Measurements from ENCODE around the gene CNMD. TPM values are rescaled to one million over a fixed set of nuclear protein-coding genes. Genes with fewer than 3 reads are reported as not detected.
"Not testable (repeated sequence)": the region's sequence is repeated elsewhere in the genome, so short reads cannot be mapped to it uniquely, and the experiment has no call there.

CNMD gene
- total RNA-seq, 1 experiment from 2014 or later = 42.6 TPM

- peaks cover 3% of the 10 kb centered on the region; the same call in 1 of the 2 replicates for H3K27me3 ChIP-seq (ENCODE audit: control insufficient read depth, insufficient read depth, low read length)
- DNase-seq = no peak
- H3K4me3 ChIP-seq (ENCODE audit: insufficient read depth, low read depth, low read length) = no peak overlapping the region
- peaks cover 8% of the 10 kb centered on the region for H3K36me3 ChIP-seq (replicated peaks; ENCODE audit: control insufficient read depth, insufficient read depth, low read length)
Measured at GRCh38 chr13:52734075-52734623, 5.5 kb downstream of the CNMD start.

GRCh38 chr13:52726258-52726657 lies 13.4 kb downstream of the CNMD start:
- DNase-seq = no peak
- Histone ChIP-seq H3K27me3 (ENCODE audit: control insufficient read depth, insufficient read depth, low read length) (no peaks in the 10 kb centered on the region), H3K4me3 (ENCODE audit: insufficient read depth, low read depth, low read length) (no peak overlapping the region), H3K36me3 (replicated peaks; ENCODE audit: control insufficient read depth, insufficient read depth, low read length) (peaks cover 8% of the 10 kb centered on the region)

- Histone ChIP-seq H3K27me3 (ENCODE audit: control insufficient read depth, insufficient read depth, low read length) (no peaks in the 10 kb centered on the region), H3K36me3 (replicated peaks; ENCODE audit: control insufficient read depth, insufficient read depth, low read length) (peaks cover 4% of the 10 kb centered on the region), H3K4me3 (ENCODE audit: insufficient read depth, low read depth, low read length) (no peak overlapping the region)
- no peak for DNase-seq
Measured at GRCh38 chr13:52725302-52725701, 14.3 kb downstream of the CNMD start.

- Histone ChIP-seq H3K4me3 (ENCODE audit: insufficient read depth, low read depth, low read length) (no peak overlapping the region), H3K27me3 (ENCODE audit: control insufficient read depth, insufficient read depth, low read length) (no peaks in the 10 kb centered on the region), H3K36me3 (replicated peaks; ENCODE audit: control insufficient read depth, insufficient read depth, low read length) (peaks cover 4% of the 10 kb centered on the region)
- no peak for DNase-seq
Measured at GRCh38 chr13:52723181-52723580, 16.4 kb downstream of the CNMD start.

GRCh38 chr13:52721356-52721755 lies 18.3 kb downstream of the CNMD start:
- H3K27me3 ChIP-seq (ENCODE audit: control insufficient read depth, insufficient read depth, low read length) = not testable (repeated sequence)

GRCh38 chr13:52720904-52721303 lies 18.7 kb downstream of the CNMD start:
- DNase-seq; H3K4me3 ChIP-seq (ENCODE audit: insufficient read depth, low read depth, low read length); H3K36me3 ChIP-seq (replicated peaks; ENCODE audit: control insufficient read depth, insufficient read depth, low read length); H3K27me3 ChIP-seq (ENCODE audit: control insufficient read depth, insufficient read depth, low read length): not testable (repeated sequence)

More at GRCh38 chr13:52721356-52721755, 18.3 kb downstream of the CNMD start:
- not testable (repeated sequence) for H3K4me3 ChIP-seq (ENCODE audit: insufficient read depth, low read depth, low read length); DNase-seq; H3K36me3 ChIP-seq (replicated peaks; ENCODE audit: control insufficient read depth, insufficient read depth, low read length)

- H3K27me3 ChIP-seq (ENCODE audit: control insufficient read depth, insufficient read depth, low read length) = no peaks in the 10 kb centered on the region
- no peak overlapping the region for H3K4me3 ChIP-seq (ENCODE audit: insufficient read depth, low read depth, low read length)
- H3K36me3 ChIP-seq (replicated peaks; ENCODE audit: control insufficient read depth, insufficient read depth, low read length) = peaks cover 3% of the 10 kb centered on the region; the same call in 1 of the 2 replicates
- DNase-seq = no peak
Measured at GRCh38 chr13:52713894-52714293, 25.7 kb downstream of the CNMD start.

GRCh38 chr13:52712385-52712784 lies 27.2 kb downstream of the CNMD start:
- Histone ChIP-seq H3K36me3 (replicated peaks; ENCODE audit: control insufficient read depth, insufficient read depth, low read length) (peaks cover 3% of the 10 kb centered on the region; the same call in 1 of the 2 replicates), H3K27me3 (ENCODE audit: control insufficient read depth, insufficient read depth, low read length) (no peaks in the 10 kb centered on the region), H3K4me3 (ENCODE audit: insufficient read depth, low read depth, low read length) (no peak overlapping the region)
- no peak for DNase-seq

GRCh38 chr13:52711286-52711685 lies 28.3 kb downstream of the CNMD start:
- Histone ChIP-seq H3K36me3 (replicated peaks; ENCODE audit: control insufficient read depth, insufficient read depth, low read length) (peaks cover 3% of the 10 kb centered on the region; the same call in 1 of the 2 replicates), H3K4me3 (ENCODE audit: insufficient read depth, low read depth, low read length) (no peak overlapping the region), H3K27me3 (ENCODE audit: control insufficient read depth, insufficient read depth, low read length) (no peaks in the 10 kb centered on the region)
- DNase-seq = peak; percentile 32

- H3K36me3 ChIP-seq (replicated peaks; ENCODE audit: control insufficient read depth, insufficient read depth, low read length); DNase-seq; H3K27me3 ChIP-seq (ENCODE audit: control insufficient read depth, insufficient read depth, low read length); H3K4me3 ChIP-seq (ENCODE audit: insufficient read depth, low read depth, low read length): not testable (repeated sequence)
Measured at GRCh38 chr13:52708266-52708665, 31.4 kb downstream of the CNMD start.

- DNase-seq = no peak
- H3K4me3 ChIP-seq (ENCODE audit: insufficient read depth, low read depth, low read length) = no peak overlapping the region
- peaks cover 3% of the 10 kb centered on the region; the same call in 1 of the 2 replicates for H3K36me3 ChIP-seq (replicated peaks; ENCODE audit: control insufficient read depth, insufficient read depth, low read length)
- H3K27me3 ChIP-seq (ENCODE audit: control insufficient read depth, insufficient read depth, low read length) = no peaks in the 10 kb centered on the region
Measured at GRCh38 chr13:52707375-52707774, 32.2 kb downstream of the CNMD start.

- no peak overlapping the region for H3K4me3 ChIP-seq (ENCODE audit: insufficient read depth, low read depth, low read length)
- DNase-seq = no peak
- no peaks in the 10 kb centered on the region; the same call in 1 of the 2 replicates for H3K36me3 ChIP-seq (replicated peaks; ENCODE audit: control insufficient read depth, insufficient read depth, low read length)
- no peaks in the 10 kb centered on the region for H3K27me3 ChIP-seq (ENCODE audit: control insufficient read depth, insufficient read depth, low read length)
Measured at GRCh38 chr13:52706081-52706480, 33.5 kb downstream of the CNMD start.

- Histone ChIP-seq H3K27me3 (ENCODE audit: control insufficient read depth, insufficient read depth, low read length) (no peaks in the 10 kb centered on the region), H3K4me3 (ENCODE audit: insufficient read depth, low read depth, low read length) (no peak overlapping the region), H3K36me3 (replicated peaks; ENCODE audit: control insufficient read depth, insufficient read depth, low read length) (no peaks in the 10 kb centered on the region)
- DNase-seq = peak; percentile 22
Measured at GRCh38 chr13:52703482-52703881, 36.1 kb downstream of the CNMD start.

GRCh38 chr13:52701728-52702465 lies 37.7 kb downstream of the CNMD start:
- no peak overlapping the region for H3K4me3 ChIP-seq (ENCODE audit: insufficient read depth, low read depth, low read length)
- DNase-seq = no peak
- H3K27me3 ChIP-seq (ENCODE audit: control insufficient read depth, insufficient read depth, low read length) = no peaks in the 10 kb centered on the region
- H3K36me3 ChIP-seq (replicated peaks; ENCODE audit: control insufficient read depth, insufficient read depth, low read length) = no peaks in the 10 kb centered on the region

GRCh38 chr13:52696566-52696965 lies 43.1 kb downstream of the CNMD start:
- no peak overlapping the region for H3K4me3 ChIP-seq (ENCODE audit: insufficient read depth, low read depth, low read length)
- peaks cover 1% of the 10 kb centered on the region; the same call in 1 of the 2 replicates for H3K36me3 ChIP-seq (replicated peaks; ENCODE audit: control insufficient read depth, insufficient read depth, low read length)
- no peak for DNase-seq
- no peaks in the 10 kb centered on the region for H3K27me3 ChIP-seq (ENCODE audit: control insufficient read depth, insufficient read depth, low read length)

All from H7 (cell line).